Lower leg skin (tissue), 3 donors: ENCODE data around the gene CEP131.

Experiments used
- POLR2A ChIP-seq, 2 donors: fragments of 450-650 bp; IDR thresholded peaks; one replicate each; pipeline ENCODE4 v1.6.1; 2016 to 2017; ENCODE audit warnings: antibody characterized with exemption in 2 of 2, mild to moderate bottlenecking in 1 of 2, moderate library complexity in 1 of 2
- TF ChIP-seq, protein P1 (sequence below), 3 donors: fragments of 450-650 bp; IDR thresholded peaks; one replicate each; pipeline ENCODE4 v1.5.1; 2016; ENCODE audit warnings: antibody characterized with exemption in 3 of 3, mild to moderate bottlenecking in 3 of 3, moderate library complexity in 2 of 3

DNA sequence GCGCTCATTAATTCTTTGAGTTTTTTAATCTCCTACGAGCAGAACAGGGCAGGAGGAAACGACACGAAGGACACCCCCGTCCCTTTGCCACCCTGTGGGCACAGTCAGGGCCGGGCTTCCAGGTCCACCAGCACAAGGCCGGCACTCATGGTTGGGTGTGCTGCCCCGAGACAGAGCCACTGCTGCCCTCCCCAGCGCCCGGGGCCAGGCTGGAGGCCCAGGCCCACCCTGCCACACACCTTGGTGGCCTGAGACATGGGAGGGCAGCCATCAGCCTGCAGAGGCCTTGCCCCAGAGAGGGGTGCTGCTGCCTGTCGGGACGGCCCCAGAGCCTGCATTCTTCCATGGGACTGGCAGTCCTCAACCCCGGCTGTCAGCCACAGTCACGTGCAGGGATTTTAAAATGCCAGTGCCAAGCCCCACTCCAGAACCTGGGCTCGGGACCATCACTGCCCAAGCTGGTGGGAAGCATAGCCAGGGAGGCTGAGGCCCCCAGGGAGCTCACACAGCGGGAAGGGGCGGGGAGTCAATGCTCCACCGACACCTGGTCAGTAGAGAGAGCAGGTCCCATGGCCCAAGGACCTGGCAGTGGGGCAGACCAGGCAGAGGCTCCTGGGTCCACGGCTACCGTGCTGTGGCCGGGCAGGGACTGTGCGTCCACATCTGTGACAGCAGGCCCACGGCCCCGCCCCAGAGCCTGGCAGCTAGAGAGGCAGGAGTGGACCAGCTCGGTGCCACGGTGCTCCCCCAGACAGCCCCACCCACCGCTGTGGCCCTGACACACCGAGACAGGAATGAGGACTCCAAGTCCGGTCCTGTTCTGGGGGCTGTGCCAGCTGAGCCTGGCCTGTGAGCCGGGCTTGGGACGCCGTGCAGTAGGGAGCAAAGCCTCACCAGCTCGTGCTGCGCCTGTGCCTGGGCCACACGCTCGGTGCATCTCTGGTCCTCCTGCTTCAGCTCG, 27.5 kb downstream of the CEP131 start:
- TF ChIP-seq, protein P1, sequence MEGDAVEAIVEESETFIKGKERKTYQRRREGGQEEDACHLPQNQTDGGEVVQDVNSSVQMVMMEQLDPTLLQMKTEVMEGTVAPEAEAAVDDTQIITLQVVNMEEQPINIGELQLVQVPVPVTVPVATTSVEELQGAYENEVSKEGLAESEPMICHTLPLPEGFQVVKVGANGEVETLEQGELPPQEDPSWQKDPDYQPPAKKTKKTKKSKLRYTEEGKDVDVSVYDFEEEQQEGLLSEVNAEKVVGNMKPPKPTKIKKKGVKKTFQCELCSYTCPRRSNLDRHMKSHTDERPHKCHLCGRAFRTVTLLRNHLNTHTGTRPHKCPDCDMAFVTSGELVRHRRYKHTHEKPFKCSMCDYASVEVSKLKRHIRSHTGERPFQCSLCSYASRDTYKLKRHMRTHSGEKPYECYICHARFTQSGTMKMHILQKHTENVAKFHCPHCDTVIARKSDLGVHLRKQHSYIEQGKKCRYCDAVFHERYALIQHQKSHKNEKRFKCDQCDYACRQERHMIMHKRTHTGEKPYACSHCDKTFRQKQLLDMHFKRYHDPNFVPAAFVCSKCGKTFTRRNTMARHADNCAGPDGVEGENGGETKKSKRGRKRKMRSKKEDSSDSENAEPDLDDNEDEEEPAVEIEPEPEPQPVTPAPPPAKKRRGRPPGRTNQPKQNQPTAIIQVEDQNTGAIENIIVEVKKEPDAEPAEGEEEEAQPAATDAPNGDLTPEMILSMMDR (IDR thresholded peaks at IDR 0.05): no peak
- no peak for TF ChIP-seq POLR2A (IDR thresholded peaks at IDR 0.05)
